NCI-H128 (cell line): Measurements from ENCODE around the gene HOXD8.

Experiments used
- DNase-seq: peaks from one replicate; lab custom pipeline; 2025; ENCODE audit not compliant: unreplicated experiment; lab: John Stamatoyannopoulos, UW

Gene HOXD8

GRCh38 chr2:176128172-176128981 is 1.1 kb upstream of the HOXD8 start:
- DNase-seq = no peak

DNA sequence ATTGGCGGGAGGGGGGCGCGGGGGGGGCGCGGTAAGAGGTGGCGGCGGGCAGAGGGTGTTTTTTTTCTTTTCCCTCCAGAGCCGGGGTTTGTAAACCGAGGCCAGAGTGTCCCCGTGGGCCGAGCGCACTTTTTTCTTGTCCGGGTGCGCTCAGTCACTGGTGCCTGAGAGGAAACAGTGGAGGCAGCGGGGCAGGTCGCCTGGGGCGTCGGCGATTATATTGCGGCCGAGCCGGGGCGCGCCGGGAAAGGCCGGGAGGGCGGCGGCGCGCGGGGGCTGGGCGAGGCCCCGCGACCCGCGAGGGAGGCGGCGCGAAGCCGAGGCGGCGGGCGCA is 275 bp downstream of the HOXD8 start:
- DNase-seq = no peak

DNA sequence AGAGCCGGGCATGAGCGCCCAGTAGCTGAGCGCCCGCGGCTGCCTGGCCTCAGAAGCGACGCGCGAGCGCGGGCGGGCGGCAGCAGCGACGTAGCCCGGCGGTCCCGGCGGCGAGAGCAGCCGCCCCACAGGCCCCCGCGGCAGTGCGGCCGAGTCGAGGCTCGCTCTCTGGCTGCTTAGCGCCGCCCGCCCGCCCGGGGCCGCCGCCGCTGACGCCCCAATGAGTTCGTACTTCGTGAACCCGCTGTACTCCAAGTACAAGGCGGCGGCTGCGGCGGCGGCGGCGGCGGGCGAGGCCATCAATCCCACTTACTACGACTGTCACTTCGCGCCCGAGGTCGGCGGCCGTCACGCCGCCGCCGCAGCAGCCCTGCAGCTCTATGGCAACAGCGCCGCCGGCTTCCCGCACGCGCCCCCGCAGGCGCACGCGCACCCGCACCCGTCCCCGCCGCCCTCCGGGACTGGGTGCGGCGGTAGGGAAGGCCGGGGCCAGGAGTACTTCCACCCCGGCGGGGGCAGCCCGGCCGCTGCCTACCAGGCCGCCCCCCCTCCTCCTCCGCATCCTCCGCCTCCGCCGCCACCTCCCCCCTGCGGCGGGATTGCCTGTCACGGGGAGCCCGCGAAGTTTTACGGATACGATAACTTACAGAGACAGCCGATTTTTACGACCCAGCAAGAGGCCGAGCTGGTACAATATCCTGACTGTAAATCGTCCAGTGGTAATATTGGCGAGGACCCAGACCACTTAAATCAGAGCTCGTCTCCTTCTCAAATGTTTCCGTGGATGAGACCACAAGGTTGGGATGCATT is 847 bp downstream of the HOXD8 start:
- DNase-seq = no peak

DNA sequence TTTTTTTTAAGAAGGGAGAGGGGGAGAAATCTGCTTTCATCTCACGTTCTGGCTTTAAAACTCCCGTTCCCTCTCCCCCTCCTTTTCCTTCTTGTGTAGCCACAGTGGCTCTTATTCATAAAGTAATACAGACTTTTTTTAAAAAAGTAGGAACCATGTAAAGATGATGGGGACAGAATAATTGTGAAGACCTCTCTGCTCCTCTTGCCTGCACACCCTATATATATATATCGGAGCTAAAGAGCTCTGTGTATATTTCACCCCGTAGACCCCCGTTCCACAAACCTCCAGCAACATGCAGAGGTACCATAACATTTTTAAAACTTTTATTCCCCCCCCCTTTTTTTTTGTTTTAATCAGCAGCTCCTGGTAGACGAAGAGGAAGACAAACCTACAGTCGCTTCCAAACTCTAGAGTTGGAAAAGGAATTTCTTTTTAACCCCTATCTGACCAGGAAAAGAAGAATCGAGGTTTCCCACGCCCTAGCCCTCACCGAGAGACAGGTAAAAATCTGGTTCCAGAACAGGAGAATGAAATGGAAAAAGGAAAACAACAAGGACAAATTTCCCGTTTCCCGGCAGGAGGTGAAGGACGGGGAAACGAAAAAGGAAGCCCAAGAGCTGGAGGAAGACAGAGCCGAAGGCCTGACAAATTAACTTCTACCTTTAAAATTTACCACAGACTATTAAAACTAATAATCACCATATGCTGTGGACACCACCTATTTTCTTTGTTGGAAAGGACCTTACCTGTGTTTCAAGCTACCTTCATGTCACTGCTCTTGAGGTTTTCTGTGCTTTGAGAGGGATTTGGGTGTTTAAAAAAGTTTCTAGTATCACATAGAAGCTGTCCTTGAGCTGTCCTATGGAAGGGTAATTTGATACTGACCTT is 1.7 kb downstream of the HOXD8 start:
- DNase-seq = no peak

DNA sequence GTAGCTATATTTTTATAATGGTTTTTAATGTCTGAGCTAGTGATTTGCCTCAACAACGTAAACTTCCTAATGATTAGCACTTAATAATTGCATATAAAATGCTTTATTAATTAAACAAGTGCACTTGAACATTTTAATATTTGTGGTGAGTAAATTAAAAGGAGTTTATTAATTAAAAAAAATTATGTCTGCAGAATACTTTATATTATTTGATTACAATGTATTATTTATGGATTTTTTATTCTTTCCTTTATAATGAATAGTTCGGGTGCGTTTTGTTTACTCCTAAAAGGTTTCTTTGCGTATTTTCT is 2.3 kb downstream of the HOXD8 start:
- no peak for DNase-seq

- no peak for DNase-seq
Observed at GRCh38 chr2:176132205-176133171, 3.0 kb downstream of the HOXD8 start.

DNA sequence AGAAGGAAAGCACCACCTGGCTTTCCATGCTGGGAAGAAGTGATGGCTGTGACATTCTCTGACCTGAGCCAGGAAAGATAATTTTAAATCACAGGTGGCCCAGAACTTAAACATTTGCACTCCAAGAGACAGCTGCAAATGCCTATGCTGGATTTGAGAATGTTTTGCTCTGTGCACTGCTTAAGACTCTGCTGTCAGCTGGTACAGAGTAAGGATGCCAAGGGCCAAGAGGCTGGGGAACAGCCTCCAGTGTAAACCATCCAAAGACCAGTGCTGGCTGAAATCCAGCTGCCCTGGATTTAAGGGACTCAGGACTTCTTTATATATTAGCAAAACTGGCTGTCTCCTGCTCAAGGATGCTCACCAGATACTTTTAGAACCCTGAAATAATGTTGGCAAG is 3.9 kb downstream of the HOXD8 start:
- no peak for DNase-seq

DNA sequence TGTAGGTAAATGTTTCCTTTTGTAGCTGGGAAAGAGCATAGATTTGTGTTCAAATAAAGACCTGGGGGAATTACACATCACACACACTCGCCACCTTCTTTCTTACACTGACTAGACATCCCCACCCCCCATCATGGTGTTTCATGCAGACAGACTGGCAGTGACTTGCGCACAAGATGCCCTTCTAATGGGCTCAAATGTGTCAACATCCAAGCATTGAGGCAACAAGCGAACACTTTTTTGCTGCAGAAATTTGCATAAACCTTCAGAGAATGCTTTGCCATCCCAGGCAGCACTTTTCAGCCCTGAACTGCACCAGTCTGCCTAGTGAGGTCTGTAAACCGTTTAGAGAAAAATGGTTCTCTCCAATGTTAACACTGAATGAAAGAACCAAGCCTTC is 4.5 kb downstream of the HOXD8 start:
- DNase-seq = no peak

DNA sequence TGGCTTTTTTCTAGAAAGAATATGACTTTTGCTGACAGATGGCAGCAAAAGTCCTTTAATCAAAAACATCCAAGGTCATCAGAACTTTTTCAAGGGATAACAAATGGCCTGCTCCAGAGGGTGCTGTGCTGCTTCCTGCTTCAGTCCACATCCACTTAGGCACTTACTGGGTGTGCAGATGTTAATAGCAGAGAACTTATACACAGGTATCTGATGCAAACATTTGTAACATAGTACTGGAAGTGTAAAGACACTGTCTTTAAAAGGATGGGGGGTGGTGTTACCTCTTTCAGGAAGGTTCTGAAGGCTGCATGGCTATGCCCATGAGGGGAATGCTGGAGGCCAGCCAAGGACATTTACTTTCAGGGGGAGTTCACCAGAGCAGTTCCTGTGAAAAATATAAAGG is 5.5 kb downstream of the HOXD8 start:
- no peak for DNase-seq

DNA sequence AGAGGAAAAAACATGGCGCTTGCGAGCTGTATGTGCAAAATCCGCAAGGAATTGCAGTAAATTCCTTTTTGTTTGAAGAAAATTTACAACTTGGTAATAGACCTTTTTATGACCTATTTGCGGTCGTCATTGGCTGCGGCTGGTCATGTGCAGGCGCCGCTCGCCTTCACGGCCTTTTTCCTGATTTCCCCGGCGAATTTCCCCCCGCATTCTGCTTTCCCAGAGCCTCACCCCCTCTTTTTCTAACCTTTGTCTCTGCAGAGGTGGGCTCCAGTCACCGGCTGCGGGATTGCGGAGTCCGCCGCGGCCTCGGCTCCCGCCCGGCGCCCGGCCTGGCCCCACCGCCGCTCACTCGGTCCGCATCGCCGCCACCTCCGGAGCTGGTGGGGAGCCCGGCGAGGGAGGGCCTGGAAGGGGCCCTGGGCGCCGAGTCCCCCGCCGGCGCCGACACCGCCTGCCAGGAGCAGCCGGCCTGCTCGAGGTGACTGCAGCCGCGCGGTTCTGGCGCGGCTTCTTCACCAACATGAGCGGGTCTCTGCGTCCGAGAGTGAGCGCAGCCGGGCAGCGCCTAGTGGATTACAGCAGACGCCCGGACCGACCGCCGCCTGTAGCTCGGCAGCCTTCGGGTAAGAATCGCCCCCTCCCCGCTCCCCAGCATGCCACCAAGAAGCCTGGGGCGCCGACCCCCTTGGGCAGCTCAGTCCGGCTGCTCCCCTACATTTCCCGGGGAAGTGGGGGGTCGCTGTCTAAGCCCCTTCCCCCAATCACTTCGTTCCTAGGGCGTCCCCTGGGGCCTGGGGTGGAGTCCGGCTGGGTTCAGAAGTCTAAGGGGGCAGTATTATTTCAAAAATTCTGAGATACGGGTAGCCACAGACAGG is 7.1 kb downstream of the HOXD8 start:
- DNase-seq = no peak

- DNase-seq = no peak
Observed at GRCh38 chr2:176137252-176137580, 7.7 kb downstream of the HOXD8 start.

GRCh38 chr2:176137906-176138305 is 8.4 kb downstream of the HOXD8 start:
- no peak for DNase-seq

- no peak for DNase-seq
Observed at GRCh38 chr2:176138526-176138922, 9.0 kb downstream of the HOXD8 start.

GRCh38 chr2:176138923-176139660 is 9.6 kb downstream of the HOXD8 start:
- DNase-seq = no peak

GRCh38 chr2:176139661-176140512 is 10.4 kb downstream of the HOXD8 start:
- no peak for DNase-seq

- no peak for DNase-seq
Observed at GRCh38 chr2:176140513-176141317, 11.2 kb downstream of the HOXD8 start.

DNA sequence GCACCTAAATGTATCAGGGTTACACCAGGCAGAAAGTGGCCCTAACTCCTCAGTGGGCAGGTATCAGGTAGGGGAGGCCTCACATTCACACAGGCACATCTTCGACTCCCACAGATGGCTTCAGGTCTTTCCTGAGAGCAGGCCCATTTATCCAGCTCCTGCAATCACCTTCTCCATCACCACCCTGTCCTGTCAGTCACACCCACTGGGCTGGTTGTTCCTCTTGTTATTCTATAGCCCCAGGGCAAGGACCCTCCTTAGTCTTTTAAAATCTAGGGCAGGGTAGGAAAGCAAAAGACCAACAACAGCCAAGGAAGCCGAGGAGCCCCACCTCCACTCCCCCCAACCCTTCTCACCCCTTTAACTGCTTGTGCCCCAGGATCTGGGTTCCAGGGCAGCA is 12.8 kb downstream of the HOXD8 start:
- DNase-seq = no peak
